A673 (cell line): ENCODE data around the gene OBSCN. TPM values are rescaled to one million over a fixed set of nuclear protein-coding genes. Genes with fewer than 3 reads are reported as not detected.

ENCODE experiments used
- BruUV-seq: library from RNA; stranded (reverse); fragments of 400-500 nt; replicated peaks from 2 replicates; lab custom pipeline; 2021; lab: Mats Ljungman, UMichigan
- CTCF ChIA-PET: fragments of 300-600 bp; sonication (Branson Sonifier 250); formaldehyde crosslinking; loops from one replicate; lab custom pipeline; 2022; ENCODE audit warnings: antibody characterized with exemption; lab: Charles Lee
- POLR2A ChIA-PET: fragments of 300-600 bp; sonication (Branson Sonifier 250); formaldehyde crosslinking; loops from one replicate; lab custom pipeline; 2022; ENCODE audit warnings: antibody characterized with exemption; ENCODE audit not compliant: low non-redundant PET; lab: Charles Lee
- DNase-seq: peaks from one replicate; pipeline ENCODE4 v3.0.0-alpha.2; 2015; ENCODE audit warnings: low spot score
- H3K27ac ChIP-seq: fragments of 200-600 bp; sonication (generic); 2 replicates; pipeline ENCODE4 v1.5.1; 2016; ENCODE audit warnings: mixed run types, low read depth, mild to moderate bottlenecking, mixed read lengths, antibody characterized with exemption, low read length; ENCODE audit not compliant: poor library complexity, severe bottlenecking
- H3K27me3 ChIP-seq: fragments of 200-600 bp; sonication (generic); replicated peaks from 2 replicates; pipeline ENCODE4 v1.6.1; 2017; ENCODE audit warnings: mixed run types, low read depth, mild to moderate bottlenecking, mixed read lengths, antibody characterized with exemption, low read length; ENCODE audit not compliant: insufficient read depth, poor library complexity
- H3K36me3 ChIP-seq: fragments of 200-600 bp; sonication (generic); 2 replicates; pipeline ENCODE4 v1.6.1; 2016; ENCODE audit warnings: mixed run types, mild to moderate bottlenecking, mixed read lengths, antibody characterized with exemption, low read length; ENCODE audit not compliant: insufficient read depth, poor library complexity, severe bottlenecking
- H3K4me1 ChIP-seq: fragments of 200-600 bp; sonication (generic); 2 replicates; pipeline ENCODE4 v1.6.1; 2017; ENCODE audit warnings: mixed run types, mild to moderate bottlenecking, mixed read lengths, antibody characterized with exemption, low read length; ENCODE audit not compliant: insufficient read depth, poor library complexity, severe bottlenecking
- H3K4me3 ChIP-seq: fragments of 200-600 bp; sonication (generic); 2 replicates; pipeline ENCODE4 v1.5.1; 2016; ENCODE audit warnings: low read depth, mixed run types, mild to moderate bottlenecking, mixed read lengths, low read length; ENCODE audit not compliant: poor library complexity, severe bottlenecking
- H3K9me3 ChIP-seq: fragments of 200-600 bp; sonication (generic); 2 replicates; pipeline ENCODE4 v1.6.1; 2016; ENCODE audit warnings: mixed run types, low read depth, mild to moderate bottlenecking, mixed read lengths, antibody characterized with exemption, low read length; ENCODE audit not compliant: poor library complexity, severe bottlenecking
- CTCF ChIP-seq: fragments of 300-800, 200-600 bp; sonication (generic); conservative IDR thresholded peaks from 2 replicates; pipeline ENCODE4 v1.5.1; 2017; ENCODE audit warnings: low read depth, mild to moderate bottlenecking, antibody characterized with exemption, low read length, moderate library complexity, mixed read lengths
- EZH2 ChIP-seq: fragments of 200-600 bp; sonication (generic); IDR thresholded peaks from 2 replicates; pipeline ENCODE4 v1.6.1; 2017; ENCODE audit warnings: borderline replicate concordance, low read depth, mild to moderate bottlenecking, mixed read lengths, antibody characterized with exemption, low read length; ENCODE audit not compliant: poor library complexity, severe bottlenecking
- intact Hi-C: fragments of 100-400 bp; cut with micrococcal nuclease; formaldehyde crosslinking; loops from one replicate; pipeline ENCODE4 v1.10.0; 2022; ENCODE audit not compliant: unreplicated experiment
- total RNA-seq: library from RNA; stranded (reverse); gene quantifications from 2 replicates; pipeline ENCODE4 v1.2.3, GENCODE V29; 2021

OBSCN gene
- total RNA-seq, 1 experiment from 2014 or later, result 37.7 TPM

DNA sequence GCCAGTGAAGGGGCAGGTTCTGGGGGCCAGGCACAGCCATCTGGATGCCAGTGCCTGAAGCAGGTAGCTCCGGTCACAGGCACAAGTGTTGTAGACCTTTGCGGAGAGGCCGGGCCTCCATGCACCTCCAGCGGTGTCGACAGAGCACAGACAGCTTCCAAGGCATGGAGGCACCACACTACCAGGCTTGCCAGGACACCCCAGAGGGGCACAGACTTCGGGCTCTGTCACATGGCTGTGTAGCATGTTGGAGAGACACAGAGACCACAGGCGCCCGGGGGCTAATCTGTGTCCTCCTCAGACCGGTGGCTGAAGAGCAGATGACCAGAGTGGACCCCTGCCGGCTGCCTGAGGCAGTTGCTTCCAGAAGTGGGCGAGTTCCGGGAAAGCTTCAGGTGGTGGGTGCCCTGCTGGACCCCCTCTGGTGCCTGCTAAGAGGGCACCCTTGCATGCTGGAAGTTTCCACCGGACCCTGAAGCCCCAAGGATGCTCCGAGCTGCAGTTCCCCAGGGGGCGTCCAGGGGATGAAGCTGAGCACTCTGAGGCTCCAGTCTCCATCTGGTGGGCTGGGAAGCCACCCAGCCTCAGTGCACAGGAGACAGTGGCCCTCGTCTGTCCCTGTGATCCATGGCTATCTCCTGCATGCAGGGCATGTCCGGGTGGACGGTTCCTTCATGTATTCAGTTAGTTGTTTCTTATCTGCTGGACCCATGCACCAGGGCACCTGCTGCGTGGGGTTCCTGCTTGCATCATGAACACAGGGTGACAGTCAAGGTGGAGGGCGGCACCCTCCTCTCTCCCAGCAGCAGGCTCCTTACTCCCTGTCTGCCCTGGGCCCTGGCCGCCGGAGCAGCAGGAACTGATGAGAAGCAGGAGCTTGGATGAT is 82.4 kb downstream of the OBSCN start:
- no TSS peak for BruUV-seq
- no peak for DNase-seq
- Histone ChIP-seq H3K27ac (no peak overlapping the region), H3K4me3 (no peak overlapping the region), H3K27me3 (no peaks in the 10 kb centered on the region), H3K4me1 (no peaks in the 10 kb centered on the region), H3K9me3 (no peaks in the 10 kb centered on the region), H3K36me3 (peaks cover 5% of the 10 kb centered on the region)
- ChIA-PET POLR2A (no interaction called here), CTCF (no interaction called here)
- TF ChIP-seq CTCF (no peak), EZH2 (no peak)
- intact Hi-C loops, result no loop called here

DNA sequence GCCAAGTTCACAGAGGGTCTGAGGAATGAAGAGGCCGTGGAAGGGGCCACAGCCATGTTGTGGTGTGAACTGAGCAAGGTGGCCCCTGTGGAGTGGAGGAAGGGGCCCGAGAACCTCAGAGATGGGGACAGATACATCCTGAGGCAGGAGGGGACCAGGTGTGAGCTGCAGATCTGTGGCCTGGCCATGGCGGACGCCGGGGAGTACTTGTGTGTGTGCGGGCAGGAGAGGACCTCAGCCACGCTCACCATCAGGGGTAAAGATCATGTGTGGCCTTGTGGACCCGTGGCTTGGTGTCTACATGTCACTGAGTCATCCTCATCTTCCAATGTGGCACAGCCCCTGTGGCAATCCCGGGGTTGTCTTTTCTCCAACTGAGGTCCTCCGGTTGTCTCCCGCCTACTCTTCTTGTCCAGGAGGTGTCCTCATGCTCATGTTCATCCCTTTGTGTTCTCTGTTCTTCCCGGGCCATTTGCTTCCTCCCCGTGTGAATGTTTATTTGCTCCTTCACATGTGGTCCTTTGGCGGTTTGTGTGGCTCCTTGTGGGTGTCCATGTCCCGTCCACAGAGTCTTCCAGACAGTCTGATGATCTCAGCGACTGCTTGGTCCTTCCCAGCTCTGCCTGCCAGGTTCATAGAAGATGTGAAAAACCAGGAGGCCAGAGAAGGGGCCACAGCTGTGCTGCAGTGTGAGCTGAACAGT is 84.2 kb downstream of the OBSCN start:
- TF ChIP-seq EZH2, result no peak
- no peak for TF ChIP-seq CTCF
- H3K36me3 ChIP-seq, result no peaks in the 10 kb centered on the region
- H3K27me3 ChIP-seq, result no peaks in the 10 kb centered on the region
- H3K4me1 ChIP-seq, result no peaks in the 10 kb centered on the region
- no TSS peak for BruUV-seq
- intact Hi-C loops, result no loop called here
- peaks cover 3% of the 10 kb centered on the region for H3K9me3 ChIP-seq
- DNase-seq, result no peak
- no peak overlapping the region for H3K4me3 ChIP-seq
- CTCF ChIA-PET, result no interaction called here
- POLR2A ChIA-PET, result no interaction called here
- H3K27ac ChIP-seq, result no peak overlapping the region

DNA sequence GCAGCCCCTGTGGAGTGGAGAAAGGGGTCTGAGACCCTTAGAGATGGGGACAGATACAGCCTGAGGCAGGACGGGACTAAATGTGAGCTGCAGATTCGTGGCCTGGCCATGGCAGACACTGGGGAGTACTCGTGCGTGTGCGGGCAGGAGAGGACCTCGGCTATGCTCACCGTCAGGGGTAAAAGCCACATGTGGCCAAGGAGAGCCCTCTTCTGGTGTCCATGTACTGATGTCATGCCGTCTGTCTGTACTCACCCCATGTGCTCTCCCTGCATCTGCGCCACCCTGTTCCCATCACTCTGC is 84.7 kb downstream of the OBSCN start:
- ChIA-PET POLR2A (no interaction called here), CTCF (no interaction called here)
- peaks cover 7% of the 10 kb centered on the region for H3K9me3 ChIP-seq
- no peak for TF ChIP-seq CTCF
- TF ChIP-seq EZH2, result no peak
- intact Hi-C loops, result no loop called here
- H3K27ac ChIP-seq, result no peak overlapping the region
- no peaks in the 10 kb centered on the region for H3K36me3 ChIP-seq
- H3K27me3 ChIP-seq, result no peaks in the 10 kb centered on the region
- H3K4me3 ChIP-seq, result no peak overlapping the region
- H3K4me1 ChIP-seq, result no peaks in the 10 kb centered on the region
- no peak for DNase-seq
- BruUV-seq, result no TSS peak
